Uterus (tissue), 2 donors: Measurements from ENCODE around the gene MRPL30.

Source experiments
- POLR2A ChIP-seq, 2 donors: fragments of 450-650 bp; IDR thresholded peaks; one replicate each; pipeline ENCODE4 v1.6.1; 2016; ENCODE audit warnings: antibody characterized with exemption in 2 of 2, mild to moderate bottlenecking in 1 of 2, moderate library complexity in 1 of 2
- TF ChIP-seq, protein P1 (sequence below), 4 experiments: fragments of 200-600 bp in 2 of 4; fragments of 450-650 bp in 2 of 4; sonication (generic) in 2 of 4; IDR thresholded peaks; one replicate each; pipeline ENCODE4 v1.5.1; 2016 to 2019; ENCODE audit warnings: antibody characterized with exemption in 4 of 4, mild to moderate bottlenecking in 2 of 4, moderate library complexity in 1 of 4

DNA sequence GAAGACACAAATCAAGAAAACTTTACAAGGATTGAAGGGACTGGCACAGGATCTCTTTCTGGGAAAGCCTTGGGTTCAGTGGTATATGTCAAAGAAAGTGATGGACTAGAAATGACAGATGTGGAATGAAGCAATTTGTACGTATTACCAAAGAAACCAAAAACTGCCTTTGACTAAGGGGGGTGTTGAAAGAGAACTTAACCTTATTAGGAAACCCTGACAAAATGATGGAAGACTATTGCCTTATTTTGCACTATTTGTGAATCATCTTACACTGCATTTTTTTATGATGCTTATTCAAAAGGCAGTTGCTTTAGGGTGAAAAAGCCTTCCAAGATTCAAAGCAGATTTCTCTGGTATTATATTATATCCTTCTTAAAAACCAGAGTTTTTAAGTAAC lies 30.3 kb upstream of the MRPL30 start:
- TF ChIP-seq POLR2A (IDR thresholded peaks at IDR 0.05), result no peak
- TF ChIP-seq, protein P1, sequence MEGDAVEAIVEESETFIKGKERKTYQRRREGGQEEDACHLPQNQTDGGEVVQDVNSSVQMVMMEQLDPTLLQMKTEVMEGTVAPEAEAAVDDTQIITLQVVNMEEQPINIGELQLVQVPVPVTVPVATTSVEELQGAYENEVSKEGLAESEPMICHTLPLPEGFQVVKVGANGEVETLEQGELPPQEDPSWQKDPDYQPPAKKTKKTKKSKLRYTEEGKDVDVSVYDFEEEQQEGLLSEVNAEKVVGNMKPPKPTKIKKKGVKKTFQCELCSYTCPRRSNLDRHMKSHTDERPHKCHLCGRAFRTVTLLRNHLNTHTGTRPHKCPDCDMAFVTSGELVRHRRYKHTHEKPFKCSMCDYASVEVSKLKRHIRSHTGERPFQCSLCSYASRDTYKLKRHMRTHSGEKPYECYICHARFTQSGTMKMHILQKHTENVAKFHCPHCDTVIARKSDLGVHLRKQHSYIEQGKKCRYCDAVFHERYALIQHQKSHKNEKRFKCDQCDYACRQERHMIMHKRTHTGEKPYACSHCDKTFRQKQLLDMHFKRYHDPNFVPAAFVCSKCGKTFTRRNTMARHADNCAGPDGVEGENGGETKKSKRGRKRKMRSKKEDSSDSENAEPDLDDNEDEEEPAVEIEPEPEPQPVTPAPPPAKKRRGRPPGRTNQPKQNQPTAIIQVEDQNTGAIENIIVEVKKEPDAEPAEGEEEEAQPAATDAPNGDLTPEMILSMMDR (IDR thresholded peaks at IDR 0.05), result no peak
